SK-N-SH (cell line): ENCODE data around the gene KIF1A. TPM values are rescaled to one million over a fixed set of nuclear protein-coding genes. Genes with fewer than 3 reads are reported as not detected.

ENCODE experiments used
- CTCF ChIA-PET: fragments of 300-600, 350-600 bp; formaldehyde crosslinking; extraction: SDS; loops from one replicate; lab custom pipeline; 2021; lab: Yijun Ruan, JAX
- POLR2A ChIA-PET: fragments of 350-600 bp; sonication (Branson Sonifier 250); formaldehyde crosslinking; extraction: SDS; loops from one replicate; lab custom pipeline; 2020; ENCODE audit warnings: antibody characterized with exemption, inconsistent platforms; lab: Yijun Ruan, JAX
- DNase-seq: peaks from one replicate; pipeline ENCODE4 v3.0.0; 2012
- H2AFZ ChIP-seq: fragments of 200-600 bp; sonication (generic); 2 replicates; pipeline ENCODE4 v1.8.1; 2016; ENCODE audit warnings: antibody characterized with exemption, mild to moderate bottlenecking, low read depth
- H3F3A ChIP-seq: fragments of 200-600 bp; sonication (generic); replicated peaks from 2 replicates; pipeline ENCODE3; 2016; ENCODE audit warnings: antibody characterized with exemption, mild to moderate bottlenecking; ENCODE audit not compliant: insufficient read depth
- H3K27ac ChIP-seq, 2 experiments: fragments of 200-500 bp in 1 of 2; fragments of 200-600 bp in 1 of 2; sonication (Bioruptor generic) in 1 of 2; sonication (generic), shearing (Covaris generic) in 1 of 2; 2 replicates each; pipeline versions ENCODE4 v1.5.1 to v1.6.1; 2014 to 2016; ENCODE audit warnings: low read depth in 2 of 2, inconsistent platforms in 1 of 2, low read length in 1 of 2, mild to moderate bottlenecking in 1 of 2, mixed read lengths in 1 of 2
- H3K27me3 ChIP-seq: fragments of 200-600 bp; sonication (generic), shearing (Covaris generic); 2 replicates; pipeline ENCODE4 v1.6.1; 2016; ENCODE audit warnings: mixed run types; ENCODE audit not compliant: insufficient read depth
- H3K36me3 ChIP-seq, 2 experiments: fragments of 200-500 bp in 1 of 2; fragments of 200-600 bp in 1 of 2; sonication (Bioruptor generic) in 1 of 2; sonication (generic) in 1 of 2; replicated peaks in 1 of 2; 2 replicates each; pipeline versions ENCODE3 to v1.5.1; 2014 to 2016; ENCODE audit warnings: low read length in 1 of 2, mild to moderate bottlenecking in 1 of 2; ENCODE audit not compliant: insufficient read depth in 2 of 2, control insufficient read depth in 1 of 2
- H3K4me1 ChIP-seq, 2 experiments: fragments of 200-500 bp in 1 of 2; fragments of 200-600 bp in 1 of 2; sonication (Bioruptor generic) in 1 of 2; sonication (generic), shearing (Covaris generic) in 1 of 2; 2 replicates each; pipeline versions ENCODE4 v1.5.1 to v1.6.1; 2014 to 2016; ENCODE audit warnings: low read depth in 1 of 2, low read length in 1 of 2, mixed run types in 1 of 2; ENCODE audit not compliant: insufficient read depth in 2 of 2, control insufficient read depth in 1 of 2
- H3K4me2 ChIP-seq: fragments of 200-600 bp; sonication (generic), shearing (Covaris generic); 2 replicates; pipeline ENCODE4 v1.6.1; 2017; ENCODE audit warnings: mixed run types
- H3K4me3 ChIP-seq, 2 experiments: fragments of 200-500 bp in 1 of 2; fragments of 200-600 bp in 1 of 2; sonication (Bioruptor generic) in 1 of 2; sonication (generic), shearing (Covaris generic) in 1 of 2; 2 replicates each; pipeline versions ENCODE4 v1.5.1 to v1.8.1; 2014 to 2016; ENCODE audit warnings: low read depth in 2 of 2, inconsistent platforms in 1 of 2, low read length in 1 of 2, mild to moderate bottlenecking in 1 of 2, mixed read lengths in 1 of 2, moderate library complexity in 1 of 2
- H3K79me2 ChIP-seq: fragments of 200-600 bp; sonication (generic); 2 replicates; pipeline ENCODE4 v1.8.1; 2017; ENCODE audit warnings: mild to moderate bottlenecking; ENCODE audit not compliant: insufficient read depth
- H3K9ac ChIP-seq: fragments of 200-600 bp; sonication (generic); 2 replicates; pipeline ENCODE4 v1.6.1; 2017; ENCODE audit warnings: mixed run types
- H3K9me2 ChIP-seq: fragments of 200-600 bp; sonication (generic); 2 replicates; pipeline ENCODE4 v1.6.1; 2017; ENCODE audit warnings: mixed run types
- H3K9me3 ChIP-seq: fragments of 200-600 bp; sonication (generic); 2 replicates; pipeline ENCODE4 v1.6.1; 2017; ENCODE audit warnings: mixed run types, mild to moderate bottlenecking, moderate library complexity
- H4K20me1 ChIP-seq: fragments of 200-600 bp; sonication (generic); 2 replicates; pipeline ENCODE4 v1.6.1; 2017; ENCODE audit warnings: mild to moderate bottlenecking, mixed run types; ENCODE audit not compliant: insufficient read depth
- FOSL2 ChIP-seq: IDR thresholded peaks from 2 replicates; pipeline ENCODE4 v1.4.0; 2012; ENCODE audit warnings: low read depth, mild to moderate bottlenecking, moderate library complexity, borderline replicate concordance
- FOXJ3 ChIP-seq: sonication (generic); formaldehyde crosslinking; IDR thresholded peaks from 2 replicates; pipeline ENCODE4 v1.5.1; 2020; ENCODE audit warnings: mild to moderate bottlenecking, missing genetic modification reagents
- FOXM1 ChIP-seq: IDR thresholded peaks from 2 replicates; pipeline ENCODE4 v1.4.0; 2012; ENCODE audit warnings: low read depth, mild to moderate bottlenecking
- GABPA ChIP-seq: IDR thresholded peaks from 2 replicates; pipeline ENCODE4 v1.4.0; 2012; ENCODE audit warnings: low read depth, mild to moderate bottlenecking
- GATA2 ChIP-seq: sonication (generic); formaldehyde crosslinking; IDR thresholded peaks from 2 replicates; pipeline ENCODE4 v1.5.0; 2020; ENCODE audit warnings: mild to moderate bottlenecking, missing genetic modification reagents
- IRF3 ChIP-seq: fragments of 150-350 bp; IDR thresholded peaks from 2 replicates; pipeline ENCODE4 v1.6.1; 2016; ENCODE audit warnings: mild to moderate bottlenecking, low read depth, low read length
- JUND ChIP-seq: IDR thresholded peaks from 2 replicates; pipeline ENCODE4 v1.4.0; 2012
- MEF2A ChIP-seq: IDR thresholded peaks from 2 replicates; pipeline ENCODE4 v1.4.0; 2012; ENCODE audit warnings: low read depth, borderline replicate concordance
- RAD21 ChIP-seq: IDR thresholded peaks from 2 replicates; pipeline ENCODE4 v1.6.1; 2012; ENCODE audit warnings: mild to moderate bottlenecking, low read length
- RCOR1 ChIP-seq: fragments of 150-350 bp; IDR thresholded peaks from 2 replicates; pipeline ENCODE4 v1.6.1; 2017; ENCODE audit warnings: antibody characterized with exemption, low read length
- REST ChIP-seq: IDR thresholded peaks from 2 replicates; pipeline ENCODE4 v1.6.1; 2012; ENCODE audit warnings: mild to moderate bottlenecking, low read depth, low read length, moderate library complexity
- RXRA ChIP-seq: IDR thresholded peaks from 2 replicates; pipeline ENCODE4 v1.4.0; 2012; ENCODE audit warnings: low read depth, mild to moderate bottlenecking, borderline replicate concordance
- SMC3 ChIP-seq: IDR thresholded peaks from 2 replicates; pipeline ENCODE4 v1.6.1; 2012; ENCODE audit warnings: low read depth, low read length, improper control_type of control experiment
- TCF12 ChIP-seq: IDR thresholded peaks from 2 replicates; pipeline ENCODE4 v1.4.0; 2012
- USF1 ChIP-seq: IDR thresholded peaks from 2 replicates; pipeline ENCODE4 v1.4.0; 2012; ENCODE audit warnings: low read depth, borderline replicate concordance
- USF2 ChIP-seq: fragments of 150-350 bp; IDR thresholded peaks from 2 replicates; pipeline ENCODE4 v1.6.1; 2017; ENCODE audit warnings: antibody characterized with exemption, low read length, low read depth, borderline replicate concordance
- ZBTB33 ChIP-seq: IDR thresholded peaks from 2 replicates; pipeline ENCODE4 v1.4.0; 2012; ENCODE audit warnings: low read depth, borderline replicate concordance
- WGBS: methylation state at CpG from one replicate; pipeline ENCODE4 v1.1.6; 2017; ENCODE audit warnings: low lambda C conversion rate; 5-methylcytosine and 5-hydroxymethylcytosine counted together
- polyA plus RNA-seq, 3 experiments: library from polyadenylated mRNA; depleted of rRNA; stranded (reverse); fragments of >200 nt; gene quantifications; 2 replicates each; pipeline ENCODE4 v1.2.3, GENCODE V29; 2012

Gene KIF1A
- polyA plus RNA-seq, 1 of the 3 experiments (the other 2 are of a cell fraction), result 0.21 TPM

- Histone ChIP-seq H3K9ac (no peak overlapping the region), H3F3A (no peaks in the 10 kb centered on the region), H3K4me1 (peaks cover 0 to 14% of the 10 kb centered on the region in 2 experiments; a peak in 1 of 4 replicates), H3K4me3 (no peak overlapping the region), H3K27ac (no peak overlapping the region), H4K20me1 (no peaks in the 10 kb centered on the region), H3K4me2 (no peak overlapping the region), H3K79me2 (no peaks in the 10 kb centered on the region), H3K9me3 (no peaks in the 10 kb centered on the region), H3K27me3 (peaks cover 20% of the 10 kb centered on the region), H3K9me2 (no peaks in the 10 kb centered on the region), H2AFZ (no peak overlapping the region), H3K36me3 (no peaks in the 10 kb centered on the region)
- ChIA-PET CTCF (interaction anchor here (1.7 to 2.5 kb wide), 2 partner anchors 12 to 25 kb away, joined by 6 to 11 read pairs; no protein-coding TSS in a partner anchor), POLR2A (no interaction called here)
- WGBS, result 58% methylated on average over 9 of the region's 9 CpGs
- TF ChIP-seq USF2 (no peak), FOXJ3 (CRISPR knock-in tag) (no peak), SMC3 (no peak), TCF12 (no peak), IRF3 (no peak), FOSL2 (no peak), GABPA (no peak), FOXM1 (no peak), MEF2A (no peak), RCOR1 (no peak), RXRA (no peak), ZBTB33 (no peak), JUND (no peak), REST (no peak), USF1 (no peak), RAD21 (no peak), GATA2 (CRISPR knock-in tag) (no peak)
- no peak for DNase-seq
These were observed 4.0 kb downstream of the KIF1A start for GRCh38 chr2:240815761-240816583.
